Middle frontal gyrus (tissue), 1 donor: ENCODE measurements around the gene BOC.

Source experiments
- DNase-seq: peaks from one replicate; pipeline ENCODE4 v3.0.0-alpha.2; 2015; ENCODE audit warnings: low spot score; ENCODE audit errors: extremely low spot score

The BOC gene

DNA sequence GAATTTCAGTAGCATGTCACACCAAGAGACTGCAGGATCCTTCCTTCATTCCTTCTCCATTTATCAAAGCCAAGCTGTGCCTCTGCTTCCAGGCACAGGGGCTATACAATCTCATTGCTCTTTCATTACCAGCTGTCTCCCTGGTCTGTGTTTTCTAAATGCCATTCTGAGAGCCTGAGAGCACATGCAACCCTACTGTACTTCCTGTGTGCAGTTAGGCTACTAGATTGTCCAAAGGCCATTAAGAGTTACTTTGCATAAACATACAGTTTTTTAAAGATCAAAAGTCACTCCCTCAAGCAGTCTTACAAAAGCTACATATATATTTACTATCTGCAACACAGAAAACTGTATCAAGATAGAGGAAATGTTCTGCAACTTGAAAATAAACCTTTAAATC, 119.8 kb downstream of the BOC start:
- DNase-seq = no peak
